Mucosa of stomach (tissue), 1 donor: ENCODE results near the gene SPTBN1.

Experiments used
- H3K27me3 ChIP-seq: one replicate; pipeline ENCODE4 v1.7.0; 2013; ENCODE audit warnings: mild to moderate bottlenecking, low read length; ENCODE audit not compliant: control insufficient read depth, insufficient read depth
- H3K36me3 ChIP-seq: one replicate; pipeline ENCODE4 v1.7.0; 2013; ENCODE audit warnings: low read length; ENCODE audit not compliant: control insufficient read depth, insufficient read depth
- H3K4me1 ChIP-seq: one replicate; pipeline ENCODE4 v1.7.0; 2013; ENCODE audit warnings: mild to moderate bottlenecking, low read length; ENCODE audit not compliant: control insufficient read depth, insufficient read depth
- H3K4me3 ChIP-seq: one replicate; pipeline ENCODE4 v1.7.0; 2013; ENCODE audit warnings: low read length
- H3K9ac ChIP-seq: one replicate; pipeline ENCODE4 v1.7.0; 2013; ENCODE audit warnings: mild to moderate bottlenecking, low read length, moderate library complexity
- H3K9me3 ChIP-seq: one replicate; pipeline ENCODE4 v1.7.0; 2013; ENCODE audit warnings: mild to moderate bottlenecking, low read length, moderate library complexity; ENCODE audit not compliant: control insufficient read depth
- donor health status: Pancreatic carcinoma.

SPTBN1 gene

DNA sequence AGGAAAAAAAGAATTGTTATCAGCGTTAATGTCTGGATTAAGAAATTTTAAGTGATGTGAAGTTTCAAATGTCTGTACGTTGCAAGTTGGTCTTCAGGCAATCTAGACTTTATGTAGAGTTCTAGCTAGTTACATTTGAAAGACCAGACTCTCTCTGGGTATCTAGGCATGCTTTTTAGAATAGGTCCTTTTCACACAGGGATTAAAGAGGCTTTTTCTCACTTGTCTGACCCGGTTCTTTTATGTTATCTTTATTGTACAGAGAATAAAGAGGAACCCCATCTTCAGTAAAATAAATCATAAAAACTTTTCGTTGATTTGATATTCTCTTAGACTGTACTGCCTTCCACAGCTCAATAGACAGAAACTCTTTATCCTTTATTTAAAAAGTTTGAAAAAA lies 258.9 kb downstream of the SPTBN1 start:
- Histone ChIP-seq H3K4me1 (no peaks in the 10 kb centered on the region), H3K4me3 (no peak overlapping the region), H3K27me3 (no peaks in the 10 kb centered on the region), H3K9ac (no peak overlapping the region), H3K36me3 (no peaks in the 10 kb centered on the region), H3K9me3 (no peaks in the 10 kb centered on the region)

GRCh38 chr2:54716375-54716774 lies 260.2 kb downstream of the SPTBN1 start:
- Histone ChIP-seq H3K9ac (no peak overlapping the region), H3K4me3 (no peak overlapping the region), H3K36me3 (no peaks in the 10 kb centered on the region), H3K9me3 (no peaks in the 10 kb centered on the region), H3K4me1 (no peaks in the 10 kb centered on the region), H3K27me3 (no peaks in the 10 kb centered on the region)

- Histone ChIP-seq H3K4me3 (no peak overlapping the region), H3K9ac (no peak overlapping the region), H3K9me3 (no peaks in the 10 kb centered on the region), H3K4me1 (peaks cover 14% of the 10 kb centered on the region), H3K27me3 (peaks cover 19% of the 10 kb centered on the region), H3K36me3 (no peaks in the 10 kb centered on the region)
Observed at GRCh38 chr2:54720563-54720962, 264.4 kb downstream of the SPTBN1 start.
